Renal pelvis (tissue), 4 donors: ENCODE measurements around the gene CLDN2. TPM values are rescaled to one million over a fixed set of nuclear protein-coding genes. Genes with fewer than 3 reads are reported as not detected.

Experiments
- DNase-seq: peaks from one replicate; pipeline ENCODE4 v3.0.0-alpha.2; 2013
- polyA plus RNA-seq, 3 donors: library from polyadenylated mRNA; unstranded; fragments of 120-200 nt; gene quantifications; one replicate each; pipeline ENCODE4 v1.2.1, GENCODE V29; 2013; ENCODE audit not compliant: insufficient read length in 3 of 3

The CLDN2 gene
- polyA plus RNA-seq, 3 donors = 66.9 to 81.2 (median 71.6) TPM

DNA sequence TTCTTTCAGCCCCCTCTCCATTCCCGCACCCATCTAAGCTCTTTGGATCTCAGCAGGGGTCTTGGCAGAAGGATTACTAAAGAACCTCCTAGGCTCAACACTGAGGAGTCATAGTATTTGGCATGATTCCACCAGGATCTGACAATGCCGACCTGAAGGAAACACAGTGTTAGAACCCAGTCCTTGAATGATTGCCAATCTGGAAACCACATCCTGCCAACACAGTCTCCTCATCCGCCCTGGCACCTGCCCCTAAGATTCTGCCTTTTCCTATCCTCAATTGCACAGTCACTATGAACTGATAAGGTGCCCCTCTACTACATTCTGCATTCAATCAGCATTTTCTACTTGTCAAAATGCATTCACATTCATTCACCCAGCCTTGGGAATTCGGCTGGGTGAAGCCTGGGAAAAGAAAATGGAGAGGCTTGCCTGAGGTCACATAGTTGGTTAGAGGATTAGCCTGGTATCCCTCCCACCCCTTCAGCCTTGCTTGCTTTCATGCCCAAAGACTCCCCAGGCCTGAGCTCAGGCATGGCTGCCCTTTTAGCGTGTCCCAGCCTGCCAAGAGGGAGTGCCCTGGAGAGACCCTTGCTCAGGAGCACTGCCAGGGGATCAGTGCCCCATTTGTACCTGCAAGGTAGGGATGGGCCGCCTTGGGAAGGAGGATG, 2.2 kb upstream of the CLDN2 start:
- DNase-seq = no peak

DNA sequence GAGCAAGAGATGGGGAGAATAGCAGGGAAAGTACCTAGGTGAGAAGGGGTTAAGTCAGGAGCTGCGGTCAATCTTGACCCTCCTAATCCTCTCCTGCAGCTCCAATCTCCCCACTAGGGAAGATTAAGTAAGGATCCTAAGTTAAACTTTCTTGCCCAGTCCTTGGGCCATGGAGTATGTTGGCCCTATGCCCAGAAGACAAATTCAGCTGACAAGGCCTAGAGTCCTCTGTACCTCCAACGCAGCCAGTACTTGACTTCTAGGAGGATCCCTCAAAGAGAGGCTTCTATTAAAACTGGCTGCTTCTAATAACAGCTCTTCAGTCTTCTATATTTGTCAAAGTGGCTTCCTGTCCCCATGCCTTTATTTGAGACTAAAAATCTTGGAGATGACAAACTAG, 1.4 kb downstream of the CLDN2 start:
- no peak for DNase-seq

DNA sequence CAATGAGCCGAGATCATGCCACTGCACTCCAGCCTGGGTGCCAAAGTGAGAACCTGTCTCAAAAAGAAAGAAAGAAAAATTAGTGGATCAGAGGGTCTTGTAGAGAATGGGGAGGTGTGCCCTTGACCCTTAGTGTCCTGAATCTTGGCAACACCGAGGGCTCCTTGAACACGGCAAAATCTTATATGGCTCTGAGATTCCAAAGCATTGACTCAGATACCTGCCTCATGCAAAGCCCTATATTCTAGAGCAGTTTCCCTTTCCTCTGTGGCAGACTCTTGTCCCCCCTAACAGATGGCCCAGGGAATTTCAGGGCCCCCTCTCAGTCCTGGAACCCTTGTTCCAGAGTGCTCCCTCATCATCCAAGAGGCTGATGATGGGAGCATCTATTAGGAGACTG, 6.8 kb downstream of the CLDN2 start:
- DNase-seq = no peak

DNA sequence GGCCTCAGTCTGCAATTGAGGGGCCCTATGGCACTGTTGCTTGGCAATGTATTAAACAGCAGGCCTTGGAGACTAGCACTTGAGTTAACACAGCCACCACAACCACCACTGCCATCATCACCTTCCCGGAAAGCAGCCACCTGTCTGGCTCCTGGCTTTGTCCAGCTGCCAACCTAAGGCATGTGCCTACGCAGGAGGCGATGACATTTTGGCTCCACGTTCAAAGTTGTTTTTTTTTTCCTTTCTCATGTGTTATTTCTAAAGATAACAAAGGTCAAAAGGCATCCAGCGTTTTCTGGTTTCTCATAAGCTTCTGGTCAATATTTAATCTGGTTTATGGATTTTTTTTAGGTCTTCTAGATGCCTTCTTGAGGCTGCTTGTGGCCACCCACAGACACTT, 7.5 kb downstream of the CLDN2 start:
- DNase-seq = no peak

DNA sequence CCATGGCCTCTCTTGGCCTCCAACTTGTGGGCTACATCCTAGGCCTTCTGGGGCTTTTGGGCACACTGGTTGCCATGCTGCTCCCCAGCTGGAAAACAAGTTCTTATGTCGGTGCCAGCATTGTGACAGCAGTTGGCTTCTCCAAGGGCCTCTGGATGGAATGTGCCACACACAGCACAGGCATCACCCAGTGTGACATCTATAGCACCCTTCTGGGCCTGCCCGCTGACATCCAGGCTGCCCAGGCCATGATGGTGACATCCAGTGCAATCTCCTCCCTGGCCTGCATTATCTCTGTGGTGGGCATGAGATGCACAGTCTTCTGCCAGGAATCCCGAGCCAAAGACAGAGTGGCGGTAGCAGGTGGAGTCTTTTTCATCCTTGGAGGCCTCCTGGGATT, 8.0 kb downstream of the CLDN2 start:
- DNase-seq = no peak

DNA sequence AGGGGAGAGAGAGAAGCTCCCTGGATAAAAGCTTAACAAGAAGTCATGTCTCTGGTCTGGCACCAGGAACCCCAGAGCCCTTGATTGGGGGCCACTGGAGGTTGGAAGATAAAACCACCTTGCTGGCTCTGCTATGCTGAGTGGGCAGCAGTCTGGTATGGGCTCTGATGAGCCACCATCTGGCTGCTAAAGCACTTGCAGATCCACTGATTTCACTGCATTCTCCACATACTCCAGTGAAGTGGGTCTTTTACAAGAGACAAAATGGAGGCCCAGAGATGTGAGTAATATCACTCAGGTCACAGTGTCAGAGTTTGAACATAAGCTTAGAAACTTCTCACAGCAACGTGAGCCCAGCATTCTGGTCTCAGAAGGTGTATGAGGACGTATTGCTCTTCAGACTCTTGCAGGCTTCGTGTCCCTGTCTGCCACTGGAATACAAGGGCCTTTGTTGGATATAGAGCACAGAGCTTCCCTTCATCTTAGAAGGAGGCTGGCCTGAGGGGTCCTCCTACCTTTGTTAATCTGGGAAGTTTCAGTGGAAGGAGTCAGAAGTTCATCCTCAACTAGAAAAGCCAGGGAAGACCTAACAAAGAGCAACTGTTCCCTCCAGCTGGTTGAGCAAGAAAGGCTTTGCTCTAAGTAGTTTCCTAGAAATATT, 11.8 kb downstream of the CLDN2 start:
- no peak for DNase-seq

DNA sequence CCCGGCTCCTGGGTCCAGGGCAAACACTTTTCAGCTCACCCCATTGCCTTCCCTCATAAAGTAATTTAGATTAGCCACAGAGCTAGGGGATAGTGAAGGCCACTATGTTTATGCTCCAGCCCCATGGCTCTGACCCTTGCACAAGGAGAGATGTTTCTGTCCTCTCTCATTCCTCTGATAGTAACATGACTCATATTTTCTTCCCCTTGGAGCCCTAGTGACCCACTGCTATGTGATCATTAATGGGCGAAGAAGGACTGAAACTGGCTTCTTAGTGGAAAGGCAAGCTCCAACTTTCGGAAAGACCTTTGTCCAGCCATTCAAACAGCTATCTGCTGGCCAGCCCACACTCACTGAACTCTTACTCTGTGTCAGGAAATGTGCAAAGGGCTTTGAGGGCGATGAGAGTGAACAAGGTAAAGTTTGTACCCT, 12.3 kb downstream of the CLDN2 start:
- DNase-seq = no peak

DNA sequence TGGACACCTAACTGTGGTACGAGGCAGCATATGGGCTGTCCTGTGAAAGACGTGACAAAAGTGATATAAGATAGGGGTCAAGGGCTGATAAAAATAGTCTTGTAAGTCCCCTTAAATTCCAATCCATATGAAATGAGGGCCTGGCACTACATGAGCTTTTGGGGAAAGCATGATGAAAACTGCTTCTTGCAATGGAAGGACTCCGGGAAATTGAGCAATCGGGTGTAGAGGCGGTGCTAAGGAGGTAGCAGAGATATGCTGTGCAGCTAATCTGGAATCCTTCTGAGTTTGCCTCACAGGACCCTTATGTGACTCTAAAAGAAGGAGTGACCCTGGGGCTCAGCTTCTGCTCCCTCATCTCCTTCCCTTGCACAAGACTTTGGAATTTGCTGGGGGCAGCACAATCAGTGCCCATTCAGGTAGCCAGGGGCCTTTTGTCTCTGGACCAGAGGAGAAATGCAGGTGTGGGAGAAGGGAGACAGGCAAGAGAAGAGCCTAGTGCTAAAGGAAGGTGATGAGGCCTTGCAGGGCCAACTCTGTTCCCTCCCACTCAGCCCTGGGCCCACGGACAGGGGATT, 12.8 kb downstream of the CLDN2 start:
- DNase-seq = no peak

DNA sequence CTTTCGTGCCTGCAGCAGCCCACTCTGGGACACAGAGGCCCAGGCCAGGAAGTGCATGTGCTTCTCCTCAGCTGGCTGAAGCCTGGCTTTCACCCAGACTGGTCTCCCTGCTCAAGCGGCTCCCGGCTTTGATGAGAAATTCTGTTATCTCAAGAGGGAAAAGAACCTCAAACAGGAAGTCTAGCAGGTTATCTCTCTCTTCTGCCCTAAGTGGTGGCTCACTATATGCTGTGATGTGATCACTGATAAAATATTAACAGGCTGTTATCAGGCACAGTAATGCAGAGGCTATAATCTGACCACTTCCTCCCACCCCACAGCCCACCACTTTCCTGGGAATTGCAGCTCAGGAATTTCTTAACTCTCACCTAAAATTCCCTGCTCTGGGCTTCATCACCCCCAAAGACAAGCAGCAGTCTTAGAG, 13.3 kb downstream of the CLDN2 start:
- DNase-seq = no peak

DNA sequence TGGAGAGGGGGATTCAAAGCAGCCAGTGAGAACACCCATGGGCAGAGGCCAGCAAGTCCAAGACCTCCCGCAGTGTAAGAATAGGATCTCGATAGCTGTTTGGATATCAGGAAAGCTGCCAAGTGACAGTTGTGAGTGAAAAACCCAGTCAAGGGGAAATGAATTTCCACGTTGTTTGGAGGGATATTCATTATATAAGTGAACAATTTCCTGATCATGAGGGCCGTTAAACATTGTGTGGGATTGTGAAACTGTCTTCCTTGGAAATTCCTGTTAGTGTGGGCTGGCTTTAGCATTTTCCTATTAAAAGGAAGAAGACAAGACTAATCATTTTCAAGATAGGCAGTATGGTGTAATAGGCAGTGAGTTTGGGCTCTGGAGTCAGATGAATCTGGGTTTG, 15.0 kb downstream of the CLDN2 start:
- DNase-seq = no peak

DNA sequence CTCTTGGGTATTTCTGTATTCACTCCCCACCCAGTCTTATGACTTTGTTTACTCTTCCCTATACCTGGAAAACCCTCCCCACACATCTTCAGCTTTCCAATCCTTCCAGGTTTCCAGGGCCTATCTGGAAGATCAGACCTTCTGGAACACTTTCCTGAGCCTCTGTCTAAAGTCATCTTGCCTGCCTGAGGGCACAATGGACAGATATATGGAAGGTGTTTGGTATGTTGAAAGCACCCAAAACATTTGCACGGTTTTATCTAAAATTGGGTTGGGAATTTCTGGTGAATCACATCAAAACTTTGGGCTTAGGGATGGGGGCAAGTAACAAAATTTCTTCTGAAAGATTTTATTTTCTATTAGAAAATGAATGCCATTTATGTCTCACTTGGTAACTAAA, 16.0 kb downstream of the CLDN2 start:
- DNase-seq = no peak

DNA sequence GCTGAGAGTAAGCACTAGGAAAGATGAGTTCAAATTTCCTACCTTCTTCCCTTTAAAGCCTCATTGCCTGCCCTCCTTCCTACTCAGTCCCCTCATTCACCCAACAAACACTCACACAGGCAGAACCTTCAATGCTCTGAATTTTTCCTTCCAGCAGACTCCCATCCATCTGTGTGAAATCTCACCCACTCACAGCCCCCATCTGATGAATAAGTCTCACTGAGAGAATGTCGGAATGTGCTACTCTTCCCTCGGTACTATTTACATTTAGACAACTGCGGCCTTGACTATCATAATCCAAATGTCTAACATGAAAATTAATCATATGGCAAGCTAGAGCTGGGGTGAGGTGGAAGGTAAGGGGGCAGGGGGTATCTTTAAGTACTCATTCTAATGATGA, 19.4 kb downstream of the CLDN2 start:
- DNase-seq = no peak

DNA sequence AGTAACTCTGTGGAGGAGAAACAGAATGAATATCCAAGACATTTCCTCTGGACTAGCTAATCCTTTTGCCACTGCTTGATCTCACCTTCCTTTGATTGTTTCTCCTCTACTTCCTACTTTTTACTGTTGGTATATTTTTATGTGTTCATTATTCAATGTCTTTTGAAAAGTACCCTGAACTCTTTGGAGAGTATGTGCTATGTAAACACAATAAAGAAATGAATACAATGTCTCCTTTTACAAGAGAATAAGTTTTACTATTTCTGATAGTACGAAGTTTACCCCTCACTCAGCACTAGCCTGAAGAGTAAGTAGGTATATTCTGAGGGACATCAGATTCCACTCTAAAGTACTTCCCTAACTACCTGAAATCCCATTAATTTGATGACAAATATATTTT, 19.9 kb downstream of the CLDN2 start:
- DNase-seq = no peak

DNA sequence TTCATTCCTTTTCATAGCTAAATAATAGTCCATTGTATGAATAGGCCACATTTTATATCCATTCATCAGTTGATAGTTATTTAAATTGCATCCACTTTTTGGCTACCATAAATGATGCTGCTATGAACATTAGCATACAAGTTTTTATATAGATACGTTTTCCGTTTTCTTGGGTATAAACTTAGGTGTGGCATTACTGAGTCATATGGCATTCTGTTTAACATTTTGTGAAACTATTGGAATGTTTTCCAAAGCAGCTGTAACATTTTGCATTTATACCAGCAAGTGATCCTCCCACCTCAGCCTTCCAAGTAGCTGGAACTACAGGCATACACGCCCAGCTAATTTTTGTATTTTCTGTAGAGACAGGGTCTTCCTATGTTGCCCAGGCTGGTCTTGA, 26.3 kb downstream of the CLDN2 start:
- DNase-seq = no peak

DNA sequence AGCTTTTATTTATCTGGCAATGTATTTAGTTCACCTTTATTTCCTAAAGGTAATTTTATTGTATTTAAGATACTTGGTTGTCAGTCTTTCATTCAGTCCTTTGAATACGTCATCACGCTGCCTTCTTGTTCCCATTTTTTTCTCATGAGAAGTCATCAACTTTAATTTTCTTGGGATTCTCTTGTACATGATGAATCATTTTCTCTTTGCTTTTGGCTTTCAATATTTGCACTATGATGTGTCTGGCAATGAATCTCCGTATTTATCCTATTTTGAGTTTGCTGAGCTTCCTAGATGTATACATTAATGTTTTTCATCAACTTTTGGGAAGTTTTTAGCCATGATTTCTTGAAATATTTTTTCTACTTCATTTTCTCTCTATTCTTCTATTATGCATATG, 28.4 kb downstream of the CLDN2 start:
- no peak for DNase-seq

DNA sequence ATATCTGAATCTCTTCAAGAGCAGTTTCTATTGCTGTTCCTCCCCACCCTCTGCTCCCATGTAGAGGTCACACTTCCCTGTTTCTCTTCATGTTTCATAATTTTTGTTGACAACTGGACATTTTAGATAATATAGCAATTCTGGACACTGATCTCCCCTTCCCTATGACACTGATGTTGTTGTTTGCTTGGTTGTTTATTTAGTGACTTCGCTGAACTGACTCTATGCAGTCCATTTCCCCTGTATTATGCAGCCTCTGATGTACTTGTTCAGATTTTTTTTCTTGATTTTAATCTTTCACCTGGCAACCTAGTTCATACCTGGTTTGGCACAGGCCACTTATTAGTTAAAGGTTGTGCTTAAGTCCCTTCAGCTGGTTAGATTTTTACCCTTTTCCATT, 29.2 kb downstream of the CLDN2 start:
- DNase-seq = no peak

DNA sequence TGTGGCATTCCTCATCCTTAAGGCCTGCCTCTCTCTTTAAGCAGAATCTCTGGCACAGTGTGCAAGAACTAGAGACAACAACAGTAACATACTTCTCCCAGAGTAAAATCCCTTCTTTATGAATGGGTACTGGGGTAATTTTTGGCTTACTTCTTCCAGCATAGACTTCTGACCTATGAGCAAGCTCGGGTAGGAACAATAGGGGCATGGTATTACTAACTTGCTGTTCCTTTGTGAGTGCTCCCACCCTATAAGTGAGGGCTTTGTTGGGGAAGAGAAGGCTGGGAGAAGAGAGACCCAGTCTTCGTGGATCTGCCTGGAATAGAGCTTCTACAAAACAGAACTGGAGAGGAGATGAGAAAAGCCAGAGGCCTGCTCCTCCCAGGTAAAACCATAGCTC, 30.2 kb downstream of the CLDN2 start:
- DNase-seq = no peak

DNA sequence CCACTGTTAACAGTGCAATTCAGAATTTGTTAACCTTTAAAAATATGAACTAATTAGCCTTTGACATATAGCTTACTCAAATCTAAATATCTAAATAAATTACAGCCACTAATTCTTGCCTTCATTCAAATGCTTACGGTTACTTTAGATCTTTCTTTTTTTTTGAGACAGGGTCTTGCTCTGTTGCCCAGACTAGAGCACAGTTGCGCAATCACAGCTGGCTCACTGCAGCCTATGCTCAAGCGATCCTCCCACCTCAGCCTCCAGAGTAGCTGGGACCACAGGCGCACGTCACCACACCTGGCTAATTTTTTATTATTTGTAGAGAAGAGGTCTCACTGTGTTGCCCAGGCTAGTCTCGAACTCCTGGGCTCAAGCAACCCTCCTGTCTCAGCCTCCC, 31.0 kb downstream of the CLDN2 start:
- no peak for DNase-seq

DNA sequence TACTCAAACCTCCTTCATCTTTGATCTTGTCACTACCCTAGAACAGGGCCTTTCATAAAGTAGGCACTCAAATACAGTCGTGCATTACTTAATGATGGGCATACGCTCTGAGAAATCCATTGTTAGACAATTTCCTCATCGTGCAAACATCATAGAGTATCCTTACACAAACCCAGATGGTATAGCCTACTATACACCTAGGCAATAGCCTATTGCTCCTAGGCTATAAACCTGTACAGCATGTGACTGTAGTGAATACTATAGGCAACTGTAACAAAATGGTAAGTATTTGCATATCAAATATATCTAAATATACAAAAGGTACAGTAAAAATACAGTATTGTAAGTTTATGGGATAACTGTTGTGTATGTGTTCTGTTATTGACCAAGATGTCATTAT, 31.9 kb downstream of the CLDN2 start:
- no peak for DNase-seq

DNA sequence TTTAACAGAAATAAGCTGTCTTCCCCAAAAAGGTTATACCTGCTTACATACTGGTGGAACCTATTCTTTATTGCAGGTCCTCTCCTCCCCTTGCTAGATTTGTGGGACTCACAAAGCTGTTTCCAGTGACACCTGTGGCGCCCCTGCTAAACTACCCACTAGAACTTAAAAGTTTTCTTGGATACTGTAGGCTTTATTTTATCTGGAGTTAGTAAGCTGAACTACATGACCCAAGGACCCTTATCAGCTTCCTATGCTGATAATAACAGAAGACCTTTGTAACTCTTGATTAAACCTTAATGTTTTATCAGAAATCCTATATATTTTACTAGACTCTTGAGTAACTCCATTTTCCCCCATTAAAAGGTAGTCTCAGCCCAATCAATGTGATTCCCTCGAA, 32.3 kb downstream of the CLDN2 start:
- DNase-seq = no peak

DNA sequence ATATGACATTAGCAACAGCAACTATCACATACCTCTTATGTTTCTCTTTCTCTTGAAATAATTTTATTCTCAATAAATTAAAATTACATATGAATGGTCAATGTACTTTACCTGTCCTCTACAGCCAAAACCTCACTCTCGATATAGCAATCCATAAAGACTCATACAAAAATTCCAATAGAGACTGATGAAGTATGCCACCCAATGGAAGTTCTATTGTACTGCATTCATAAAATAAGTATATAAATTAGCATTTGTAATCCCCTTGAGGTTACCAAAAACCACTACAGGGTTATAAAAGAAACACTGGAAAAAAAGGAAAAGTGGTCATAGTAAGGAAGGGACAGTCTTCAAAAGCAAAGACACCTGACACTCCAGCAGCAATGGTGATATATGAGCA, 32.8 kb downstream of the CLDN2 start:
- no peak for DNase-seq

DNA sequence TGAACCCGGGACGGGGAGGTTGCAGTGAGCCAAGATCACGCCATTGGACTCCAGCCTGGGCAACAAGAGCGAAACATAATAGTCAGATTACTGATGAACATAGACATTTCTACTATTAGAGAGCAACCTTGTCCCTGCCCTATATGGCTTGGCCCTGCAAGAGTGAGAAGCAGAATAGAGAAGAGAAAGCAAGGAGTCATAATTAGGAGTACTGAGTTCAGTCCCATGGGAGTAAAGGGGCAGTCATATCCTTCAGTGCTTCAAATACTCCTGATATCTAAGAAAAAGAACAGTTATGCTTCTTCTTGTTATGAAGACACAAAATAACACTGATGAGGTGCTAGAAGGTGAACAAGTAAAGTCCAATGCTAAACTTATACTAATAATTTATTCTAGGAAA, 33.8 kb downstream of the CLDN2 start:
- no peak for DNase-seq

DNA sequence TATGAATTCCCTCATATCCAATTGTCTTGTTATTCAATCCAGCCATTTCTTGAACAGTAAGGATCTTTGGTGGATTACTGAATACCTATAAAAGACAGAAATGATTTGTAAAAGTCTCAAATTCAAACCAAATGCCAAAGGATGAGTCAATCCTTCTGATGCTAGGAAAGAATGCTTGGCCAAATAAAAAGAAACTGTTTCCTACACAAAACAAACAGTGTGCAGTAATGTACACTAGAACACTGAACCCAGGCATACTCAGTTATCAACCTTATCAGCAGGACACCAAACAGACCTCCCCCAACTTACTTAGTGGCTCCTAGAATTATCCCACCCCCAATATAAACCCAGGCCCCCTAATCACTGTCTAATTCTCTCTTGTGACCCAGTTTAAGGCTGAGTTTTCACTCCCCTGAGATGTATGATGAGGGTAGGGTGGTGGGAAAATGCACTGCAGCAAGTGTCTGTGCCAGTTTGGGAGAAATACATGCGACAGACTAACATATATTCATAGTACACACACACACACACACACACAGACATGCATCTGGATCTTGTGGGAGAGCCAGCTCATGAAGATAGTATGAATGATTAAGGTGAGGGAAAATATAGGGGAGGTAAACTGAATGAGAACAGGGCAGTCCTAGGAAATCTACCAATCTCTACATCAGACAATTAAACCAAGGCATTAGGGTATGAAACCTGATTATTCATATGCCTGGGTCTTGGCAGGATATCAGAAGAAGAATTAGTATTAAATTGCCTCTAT, 35.0 kb downstream of the CLDN2 start:
- DNase-seq = no peak
